ENCODE results near the gene CCNG1. TPM values are rescaled to one million over a fixed set of nuclear protein-coding genes. Genes with fewer than 3 reads are reported as not detected.
A peak's percentile ranks its signal among the peaks of the same experiment; 100 is the strongest.
"Not testable (repeated sequence)": the region's sequence is repeated elsewhere in the genome, so short reads cannot be mapped to it uniquely, and the experiment has no call there.

Gene CCNG1
- total and polyA plus RNA-seq, 4 donors, result 71.7 to 162 (median 96.5) TPM

DNA sequence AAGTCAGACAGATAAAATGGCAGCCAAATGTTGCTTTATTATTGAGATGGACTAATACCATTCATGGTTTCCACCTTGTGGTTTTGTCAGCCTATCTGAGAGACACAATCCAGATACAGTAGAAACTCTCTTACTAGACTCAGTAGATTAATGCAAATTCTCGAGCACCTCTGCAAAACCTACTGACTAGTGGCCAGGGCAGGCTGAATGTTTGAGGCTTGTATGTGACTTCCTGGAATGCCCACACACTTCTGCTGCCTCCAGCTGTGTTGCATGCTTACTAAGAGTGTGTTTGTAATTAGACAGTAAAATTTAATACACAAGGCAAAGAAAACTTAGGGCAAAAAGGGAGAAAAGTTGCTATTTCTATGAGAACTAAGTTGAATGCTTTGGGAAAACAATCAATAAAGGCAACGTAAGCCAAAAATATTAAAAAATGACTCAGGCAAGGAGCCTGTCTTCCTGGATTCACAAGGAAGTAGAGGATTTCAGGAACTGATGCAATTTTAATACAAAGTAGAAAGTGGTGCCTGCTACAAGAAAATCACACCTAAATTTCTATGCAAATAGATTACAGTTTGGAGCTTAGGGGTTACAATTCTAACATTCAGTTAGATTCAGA is 30.2 kb upstream of the CCNG1 start:
- Histone ChIP-seq H3K4me1 (ENCODE audit: control insufficient read depth, insufficient read depth, low read length) (no peaks in the 10 kb centered on the region), H3K27ac (ENCODE audit: low read depth, low read length) (no peak overlapping the region), H3K27me3 (ENCODE audit: control insufficient read depth, insufficient read depth, low read length) (no peaks in the 10 kb centered on the region), H3K4me3 (ENCODE audit: low read depth, low read length) (no peak overlapping the region), H3K9me3 (ENCODE audit: control insufficient read depth, insufficient read depth, low read length) (no peaks in the 10 kb centered on the region), H3K36me3 (ENCODE audit: control insufficient read depth, insufficient read depth, low read length) (no peaks in the 10 kb centered on the region)
- no peak for DNase-seq (ENCODE audit: low read depth in 4 of 6, low spot score in 6 of 6)
- WGBS (ENCODE audit: insufficient coverage), result no CpG with 5 or more reads among the region's 2 CpGs

DNA sequence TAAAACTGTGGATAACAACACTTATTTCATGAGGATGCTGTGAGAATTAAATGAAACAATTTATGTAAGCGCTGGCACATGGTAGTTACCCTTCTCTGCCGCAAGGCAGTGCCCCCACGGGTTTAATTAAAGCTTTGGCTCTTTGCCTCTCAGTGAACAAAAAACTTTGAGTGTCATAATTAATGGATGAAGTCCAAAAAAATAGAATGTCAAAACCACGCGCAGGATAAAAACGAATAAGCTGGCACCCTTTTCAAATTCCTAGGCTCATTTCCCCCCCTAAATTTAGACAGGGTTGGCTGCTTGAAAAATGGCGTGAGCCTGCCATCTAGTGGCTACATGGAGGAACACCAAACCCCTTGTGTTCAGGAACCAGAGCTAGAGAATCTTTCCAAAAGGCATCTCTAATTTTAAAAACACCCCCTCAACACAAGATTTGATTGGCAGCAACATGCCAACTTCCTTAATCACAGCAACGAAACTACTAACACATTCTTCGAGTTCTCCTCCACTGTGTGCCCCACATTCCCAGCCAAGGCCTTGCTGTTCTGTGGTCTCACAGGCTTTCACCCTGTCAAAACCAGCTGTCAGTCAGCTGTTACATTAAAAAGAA is 29.0 kb upstream of the CCNG1 start:
- no peaks in the 10 kb centered on the region for H3K27me3 ChIP-seq (ENCODE audit: control insufficient read depth, insufficient read depth, low read length)
- DNase-seq (ENCODE audit: low read depth in 4 of 6, low spot score in 6 of 6), result peak; percentile 46 to 93 (median 56)
- H3K9me3 ChIP-seq (ENCODE audit: control insufficient read depth, insufficient read depth, low read length), result no peaks in the 10 kb centered on the region
- 13% methylated on average over 8 of the region's 9 CpGs for WGBS (ENCODE audit: insufficient coverage)
- H3K4me3 ChIP-seq (ENCODE audit: low read depth, low read length), result no peak overlapping the region
- no peak overlapping the region for H3K27ac ChIP-seq (ENCODE audit: low read depth, low read length)
- H3K4me1 ChIP-seq (ENCODE audit: control insufficient read depth, insufficient read depth, low read length), result no peaks in the 10 kb centered on the region
- no peaks in the 10 kb centered on the region for H3K36me3 ChIP-seq (ENCODE audit: control insufficient read depth, insufficient read depth, low read length)

DNA sequence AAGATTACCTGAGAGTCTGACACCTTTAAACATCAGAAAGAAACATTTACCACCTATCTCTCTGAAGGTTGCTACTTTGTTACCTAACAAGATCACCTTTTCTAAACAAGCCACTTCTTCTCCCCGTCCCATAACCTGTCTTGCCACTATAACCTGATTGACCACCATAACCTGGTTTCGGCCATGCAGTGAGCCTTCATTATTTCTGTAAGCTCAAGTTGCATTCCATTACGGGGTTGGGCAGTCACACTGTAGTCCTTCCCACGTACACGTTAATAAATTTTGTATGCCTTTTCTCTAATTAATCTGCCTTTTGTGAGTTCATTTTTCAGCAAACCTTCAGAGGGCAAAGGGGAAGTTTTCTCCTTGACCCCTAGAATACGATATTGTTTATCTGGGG is 28.0 kb upstream of the CCNG1 start:
- 77% methylated on average over 3 of the region's 6 CpGs for WGBS (ENCODE audit: insufficient coverage)
- Histone ChIP-seq H3K4me3 (ENCODE audit: low read depth, low read length) (no peak overlapping the region), H3K36me3 (ENCODE audit: control insufficient read depth, insufficient read depth, low read length) (no peaks in the 10 kb centered on the region), H3K27me3 (ENCODE audit: control insufficient read depth, insufficient read depth, low read length) (no peaks in the 10 kb centered on the region), H3K4me1 (ENCODE audit: control insufficient read depth, insufficient read depth, low read length) (no peaks in the 10 kb centered on the region), H3K9me3 (ENCODE audit: control insufficient read depth, insufficient read depth, low read length) (no peaks in the 10 kb centered on the region), H3K27ac (ENCODE audit: low read depth, low read length) (no peak overlapping the region)
- DNase-seq (ENCODE audit: low read depth in 4 of 6, low spot score in 6 of 6), result no peak

DNA sequence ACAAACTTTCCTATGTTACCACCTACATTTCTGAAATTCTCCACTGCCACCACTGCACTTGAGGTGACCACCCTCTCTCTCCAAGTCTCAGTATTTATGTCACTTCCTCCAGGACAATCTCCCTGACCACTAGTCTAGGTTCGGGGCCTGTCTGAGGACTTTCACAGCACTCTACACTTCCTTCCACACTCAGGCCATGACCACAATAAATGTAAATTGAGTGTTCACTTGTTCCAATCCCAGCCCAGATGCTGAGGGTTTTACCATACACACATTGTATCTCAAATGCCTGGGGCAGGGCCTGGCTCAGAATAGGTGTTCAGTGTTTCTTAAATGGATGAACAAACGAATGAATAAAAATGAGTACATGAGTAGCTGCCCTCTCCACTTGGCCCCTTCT is 26.9 kb upstream of the CCNG1 start:
- Histone ChIP-seq H3K27me3 (ENCODE audit: control insufficient read depth, insufficient read depth, low read length) (no peaks in the 10 kb centered on the region), H3K4me3 (ENCODE audit: low read depth, low read length) (no peak overlapping the region), H3K27ac (ENCODE audit: low read depth, low read length) (no peak overlapping the region), H3K4me1 (ENCODE audit: control insufficient read depth, insufficient read depth, low read length) (no peaks in the 10 kb centered on the region), H3K9me3 (ENCODE audit: control insufficient read depth, insufficient read depth, low read length) (no peaks in the 10 kb centered on the region), H3K36me3 (ENCODE audit: control insufficient read depth, insufficient read depth, low read length) (no peaks in the 10 kb centered on the region)
- no peak for DNase-seq (ENCODE audit: low read depth in 4 of 6, low spot score in 6 of 6)
- no CpG with 5 or more reads among the region's 2 CpGs for WGBS (ENCODE audit: insufficient coverage)

DNA sequence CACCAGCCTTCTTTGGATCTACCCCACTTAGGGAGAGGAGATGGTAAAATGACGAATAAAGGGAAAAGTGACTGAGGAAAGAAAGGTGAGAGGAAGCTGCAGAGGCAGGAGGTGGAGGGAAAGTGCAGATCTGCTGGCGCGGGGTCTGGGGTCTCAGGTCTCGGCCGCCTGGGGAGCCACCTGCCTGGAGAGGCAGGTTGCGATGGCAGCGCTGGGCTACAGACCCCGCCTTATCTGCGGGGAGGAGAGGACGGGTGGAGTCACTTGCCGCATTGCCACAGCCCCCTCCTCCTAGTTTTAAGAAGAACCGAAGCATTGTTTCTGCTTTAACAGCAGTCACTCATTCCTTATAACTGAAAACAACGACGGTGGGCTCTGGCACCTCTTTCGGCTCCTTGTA is 21.7 kb upstream of the CCNG1 start:
- not testable (repeated sequence) for H3K27me3 ChIP-seq (ENCODE audit: control insufficient read depth, insufficient read depth, low read length); H3K4me3 ChIP-seq (ENCODE audit: low read depth, low read length); H3K27ac ChIP-seq (ENCODE audit: low read depth, low read length); H3K4me1 ChIP-seq (ENCODE audit: control insufficient read depth, insufficient read depth, low read length); DNase-seq (ENCODE audit: low read depth in 4 of 6, low spot score in 6 of 6); H3K36me3 ChIP-seq (ENCODE audit: control insufficient read depth, insufficient read depth, low read length); H3K9me3 ChIP-seq (ENCODE audit: control insufficient read depth, insufficient read depth, low read length)
- 39% methylated on average over 7 of the region's 15 CpGs for WGBS (ENCODE audit: insufficient coverage)

DNA sequence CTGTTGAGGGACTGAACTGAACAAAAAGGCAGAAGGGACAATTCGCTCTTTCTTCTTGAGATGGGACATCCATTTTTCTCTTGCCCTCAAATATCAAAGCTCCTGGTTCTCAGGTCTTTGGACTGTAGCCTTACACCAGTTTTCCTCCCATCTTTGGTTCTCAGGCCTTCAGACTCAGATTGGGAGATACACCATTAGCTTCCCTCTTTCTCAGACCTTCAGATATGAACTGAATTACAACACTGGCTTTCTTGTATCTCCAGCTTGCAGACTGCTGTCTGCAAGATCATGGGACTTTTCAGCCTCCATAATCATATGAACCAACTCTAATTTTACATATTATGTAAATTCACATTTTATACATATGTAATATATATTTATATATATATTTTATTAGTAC is 12.6 kb upstream of the CCNG1 start:
- H3K27ac ChIP-seq (ENCODE audit: low read depth, low read length), result no peak overlapping the region
- no peaks in the 10 kb centered on the region for H3K9me3 ChIP-seq (ENCODE audit: control insufficient read depth, insufficient read depth, low read length)
- H3K4me3 ChIP-seq (ENCODE audit: low read depth, low read length), result no peak overlapping the region
- H3K4me1 ChIP-seq (ENCODE audit: control insufficient read depth, insufficient read depth, low read length), result no peaks in the 10 kb centered on the region
- no peak for DNase-seq (ENCODE audit: low read depth in 4 of 6, low spot score in 6 of 6)
- no peaks in the 10 kb centered on the region for H3K27me3 ChIP-seq (ENCODE audit: control insufficient read depth, insufficient read depth, low read length)
- WGBS (ENCODE audit: insufficient coverage), result 100% methylated on average over 1 of the region's 1 CpG
- H3K36me3 ChIP-seq (ENCODE audit: control insufficient read depth, insufficient read depth, low read length), result no peaks in the 10 kb centered on the region

DNA sequence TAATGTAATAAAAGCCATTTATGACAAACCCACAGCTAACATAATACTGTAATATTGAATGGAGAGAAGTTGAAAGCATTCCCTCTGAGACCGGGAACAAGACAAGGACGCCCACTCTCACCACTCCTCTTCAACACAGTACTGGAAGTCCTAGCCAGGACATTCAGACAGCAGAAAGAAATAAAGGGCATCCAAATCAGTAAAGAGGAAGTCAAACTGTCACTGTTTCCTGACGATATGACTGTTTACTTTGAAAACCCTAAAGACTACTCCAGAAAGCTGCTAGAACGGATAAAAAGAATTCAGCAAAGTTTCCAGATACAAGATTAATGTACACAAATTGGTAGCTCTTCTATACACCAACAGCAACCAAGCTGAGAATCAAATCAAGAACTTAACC is 11.3 kb upstream of the CCNG1 start:
- WGBS (ENCODE audit: insufficient coverage), result 80% methylated on average over 1 of the region's 4 CpGs
- not testable (repeated sequence) for DNase-seq (ENCODE audit: low read depth in 4 of 6, low spot score in 6 of 6); H3K9me3 ChIP-seq (ENCODE audit: control insufficient read depth, insufficient read depth, low read length); H3K27me3 ChIP-seq (ENCODE audit: control insufficient read depth, insufficient read depth, low read length); H3K4me1 ChIP-seq (ENCODE audit: control insufficient read depth, insufficient read depth, low read length); H3K36me3 ChIP-seq (ENCODE audit: control insufficient read depth, insufficient read depth, low read length); H3K4me3 ChIP-seq (ENCODE audit: low read depth, low read length); H3K27ac ChIP-seq (ENCODE audit: low read depth, low read length)

DNA sequence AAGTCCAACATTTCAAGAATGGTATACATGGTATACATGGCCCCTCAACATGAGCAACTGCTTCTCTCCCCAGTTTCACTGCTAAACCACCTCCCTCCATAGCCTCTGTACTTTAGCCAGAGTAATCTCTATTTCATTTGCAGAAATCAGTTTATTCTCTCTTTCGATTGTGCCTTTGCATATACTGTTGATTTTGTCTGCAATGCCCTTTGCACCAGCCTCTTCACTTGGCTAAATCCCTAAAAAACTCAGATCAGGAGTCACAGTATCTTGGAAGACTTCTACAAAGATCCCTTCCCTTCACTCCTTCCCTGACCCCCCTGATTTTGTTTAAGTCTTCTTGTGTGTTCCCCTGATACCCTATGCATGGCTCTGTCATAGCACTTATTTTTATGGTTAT is 4.9 kb upstream of the CCNG1 start:
- Histone ChIP-seq H3K27ac (ENCODE audit: low read depth, low read length) (no peak overlapping the region), H3K4me1 (ENCODE audit: control insufficient read depth, insufficient read depth, low read length) (peaks cover 3% of the 10 kb centered on the region), H3K27me3 (ENCODE audit: control insufficient read depth, insufficient read depth, low read length) (no peaks in the 10 kb centered on the region), H3K9me3 (ENCODE audit: control insufficient read depth, insufficient read depth, low read length) (no peaks in the 10 kb centered on the region), H3K4me3 (ENCODE audit: low read depth, low read length) (no peak overlapping the region), H3K36me3 (ENCODE audit: control insufficient read depth, insufficient read depth, low read length) (no peaks in the 10 kb centered on the region)
- no peak for DNase-seq (ENCODE audit: low read depth in 4 of 6, low spot score in 6 of 6)
- 83% methylated on average over 1 of the region's 1 CpG for WGBS (ENCODE audit: insufficient coverage)

DNA sequence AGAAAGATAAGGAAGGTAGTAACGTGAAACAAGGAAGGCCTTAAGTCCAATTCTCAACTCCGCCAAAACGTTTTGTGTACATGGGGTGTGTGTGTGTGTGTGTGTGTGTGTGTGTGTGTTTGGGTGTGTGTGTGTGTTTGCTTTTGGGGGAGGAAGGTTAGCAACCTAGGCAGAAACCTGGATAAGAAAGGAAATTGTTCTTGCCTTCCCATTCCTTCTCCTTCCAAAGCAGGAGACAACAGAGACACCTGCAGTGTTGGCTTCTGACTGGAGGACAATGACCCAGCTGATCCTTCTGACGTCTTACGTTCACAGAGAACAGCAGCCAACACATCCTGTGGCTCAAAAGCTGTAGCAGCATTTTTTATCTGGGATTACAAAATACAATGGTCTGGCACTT is 4.1 kb upstream of the CCNG1 start:
- Histone ChIP-seq H3K4me3 (ENCODE audit: low read depth, low read length) (no peak overlapping the region), H3K9me3 (ENCODE audit: control insufficient read depth, insufficient read depth, low read length) (no peaks in the 10 kb centered on the region), H3K27me3 (ENCODE audit: control insufficient read depth, insufficient read depth, low read length) (no peaks in the 10 kb centered on the region), H3K27ac (ENCODE audit: low read depth, low read length) (no peak overlapping the region), H3K36me3 (ENCODE audit: control insufficient read depth, insufficient read depth, low read length) (no peaks in the 10 kb centered on the region), H3K4me1 (ENCODE audit: control insufficient read depth, insufficient read depth, low read length) (peaks cover 7% of the 10 kb centered on the region)
- 60% methylated on average over 5 of the region's 5 CpGs for WGBS (ENCODE audit: insufficient coverage)
- DNase-seq (ENCODE audit: low read depth in 4 of 6, low spot score in 6 of 6), result no peak

DNA sequence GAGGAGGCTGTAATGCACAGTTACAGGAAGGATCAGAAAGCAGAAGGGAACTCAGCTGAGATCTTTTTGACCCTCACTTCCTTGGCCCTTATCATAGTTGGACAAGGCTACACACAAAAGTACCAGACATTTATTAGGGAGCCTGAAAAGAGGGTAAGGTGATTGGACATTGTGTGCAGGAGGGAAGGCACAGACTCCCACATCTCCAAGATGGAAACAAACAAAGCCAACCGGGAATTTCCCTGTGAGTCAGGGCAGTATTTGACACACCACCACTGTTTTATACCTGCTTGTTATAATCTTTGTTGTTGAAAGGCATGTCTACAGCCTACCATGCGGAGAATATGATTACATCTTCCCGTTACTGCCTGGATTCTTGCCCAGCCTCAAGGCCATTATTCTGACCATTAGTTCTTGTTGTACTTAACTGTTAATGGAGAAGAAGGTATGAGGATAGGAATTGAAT is 3.0 kb upstream of the CCNG1 start:
- no peaks in the 10 kb centered on the region for H3K9me3 ChIP-seq (ENCODE audit: control insufficient read depth, insufficient read depth, low read length)
- H3K36me3 ChIP-seq (ENCODE audit: control insufficient read depth, insufficient read depth, low read length), result no peaks in the 10 kb centered on the region
- peak in 1 of 6 donors; percentile 39 for DNase-seq (ENCODE audit: low read depth in 4 of 6, low spot score in 6 of 6)
- H3K27ac ChIP-seq (ENCODE audit: low read depth, low read length), result no peak overlapping the region
- no peaks in the 10 kb centered on the region for H3K27me3 ChIP-seq (ENCODE audit: control insufficient read depth, insufficient read depth, low read length)
- WGBS (ENCODE audit: insufficient coverage), result no CpG with 5 or more reads among the region's 3 CpGs
- H3K4me1 ChIP-seq (ENCODE audit: control insufficient read depth, insufficient read depth, low read length), result peaks cover 13% of the 10 kb centered on the region
- H3K4me3 ChIP-seq (ENCODE audit: low read depth, low read length), result no peak overlapping the region

Data from spinal cord (tissue), 10 donors.